Measurements from ENCODE around the gene POMGNT1. TPM values are rescaled to one million over a fixed set of nuclear protein-coding genes. Genes with fewer than 3 reads are reported as not detected.

The POMGNT1 gene
- total and polyA plus RNA-seq, 2 donors (not counting 3 experiments of a cell fraction or from before 2014, with no cell fraction given) = 64.4 to 67.5 TPM

DNA sequence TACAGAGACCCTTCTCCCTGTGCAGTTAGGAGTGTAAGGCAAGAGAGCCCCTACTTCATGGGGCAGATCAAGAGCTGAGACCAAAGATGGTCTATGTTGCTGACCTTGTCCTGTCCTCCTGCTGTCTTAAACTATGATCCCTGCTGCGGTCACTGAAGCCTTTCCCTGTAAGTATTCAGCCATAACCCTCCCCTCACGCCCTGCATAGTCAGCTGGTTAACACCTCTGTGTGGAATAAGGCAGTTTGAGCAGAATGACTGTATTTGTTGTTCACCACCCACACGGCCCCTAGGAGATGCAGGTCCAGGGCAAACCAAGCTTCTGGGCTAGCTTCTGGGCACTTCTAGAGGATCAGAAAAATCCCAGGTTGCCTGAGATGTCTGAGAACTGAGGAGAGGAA, 23.0 kb downstream of the POMGNT1 start:
- no peak for DNase-seq (ENCODE audit: low read depth, low spot score)
- no peaks in the 10 kb centered on the region for H3K9me1 ChIP-seq (replicated peaks; ENCODE audit: control insufficient read depth, extremely low read depth, insufficient read depth, low read length)
- no TSS peak for BruUV-seq (replicated peaks)
- peaks cover 0 to 2% of the 10 kb centered on the region in 2 experiments for H3K27me3 ChIP-seq (ENCODE audit: control insufficient read depth in 2 of 2, insufficient read depth in 2 of 2, low read length in 2 of 2)
- TF ChIP-seq POLR2AphosphoS5 (IDR thresholded peaks at IDR 0.05; ENCODE audit: insufficient read depth, low read depth, low read length) (no peak), EZH2 (IDR thresholded peaks at IDR 0.05; ENCODE audit: borderline replicate concordance, low read depth, low read length, severe bottlenecking) (no peak), MYC (IDR thresholded peaks at IDR 0.05; ENCODE audit: low read depth, low read length) (no peak), FOS (IDR thresholded peaks at IDR 0.05; ENCODE audit: borderline replicate concordance, insufficient read depth, low read length) (no peak), POLR2A (IDR thresholded peaks at IDR 0.05; ENCODE audit: low read depth, low read length) (no peak), GATA2 (IDR thresholded peaks at IDR 0.05; ENCODE audit: insufficient read depth, insufficient read length, low read depth, low read length) (no peak)
- TF ChIP-seq, protein P1, sequence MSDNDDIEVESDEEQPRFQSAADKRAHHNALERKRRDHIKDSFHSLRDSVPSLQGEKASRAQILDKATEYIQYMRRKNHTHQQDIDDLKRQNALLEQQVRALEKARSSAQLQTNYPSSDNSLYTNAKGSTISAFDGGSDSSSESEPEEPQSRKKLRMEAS (IDR thresholded peaks at IDR 0.05; ENCODE audit: insufficient read depth, insufficient read length) = no peak
- TF ChIP-seq, protein P2, sequence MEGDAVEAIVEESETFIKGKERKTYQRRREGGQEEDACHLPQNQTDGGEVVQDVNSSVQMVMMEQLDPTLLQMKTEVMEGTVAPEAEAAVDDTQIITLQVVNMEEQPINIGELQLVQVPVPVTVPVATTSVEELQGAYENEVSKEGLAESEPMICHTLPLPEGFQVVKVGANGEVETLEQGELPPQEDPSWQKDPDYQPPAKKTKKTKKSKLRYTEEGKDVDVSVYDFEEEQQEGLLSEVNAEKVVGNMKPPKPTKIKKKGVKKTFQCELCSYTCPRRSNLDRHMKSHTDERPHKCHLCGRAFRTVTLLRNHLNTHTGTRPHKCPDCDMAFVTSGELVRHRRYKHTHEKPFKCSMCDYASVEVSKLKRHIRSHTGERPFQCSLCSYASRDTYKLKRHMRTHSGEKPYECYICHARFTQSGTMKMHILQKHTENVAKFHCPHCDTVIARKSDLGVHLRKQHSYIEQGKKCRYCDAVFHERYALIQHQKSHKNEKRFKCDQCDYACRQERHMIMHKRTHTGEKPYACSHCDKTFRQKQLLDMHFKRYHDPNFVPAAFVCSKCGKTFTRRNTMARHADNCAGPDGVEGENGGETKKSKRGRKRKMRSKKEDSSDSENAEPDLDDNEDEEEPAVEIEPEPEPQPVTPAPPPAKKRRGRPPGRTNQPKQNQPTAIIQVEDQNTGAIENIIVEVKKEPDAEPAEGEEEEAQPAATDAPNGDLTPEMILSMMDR (IDR thresholded peaks at IDR 0.05; ENCODE audit: extremely low read depth in 1 of 2, insufficient read depth in 1 of 2, low read depth in 1 of 2, low read length in 2 of 2) = no peak
- H4K20me1 ChIP-seq (replicated peaks; ENCODE audit: control insufficient read depth, extremely low read depth, insufficient read depth, low read length) = no peaks in the 10 kb centered on the region
- intact Hi-C loops (cut with micrococcal nuclease) = no loop called here
- no peak overlapping the region for H3K4me3 ChIP-seq (replicated peaks in 1 of 3; ENCODE audit: insufficient read depth in 1 of 3, low read depth in 1 of 3, low read length in 3 of 3)
- H3K9ac ChIP-seq (replicated peaks; ENCODE audit: extremely low read depth, insufficient read depth, low read length) = no peak overlapping the region
- H2AFZ ChIP-seq (ENCODE audit: low read depth, low read length) = no peak overlapping the region
- CTCF ChIA-PET = interaction anchor here (1.0 kb wide), 1 partner anchor 136 kb away, joined by 4 read pairs; no protein-coding TSS in a partner anchor
- POLR2A ChIA-PET = no interaction called here
- no peak overlapping the region for H3K27ac ChIP-seq (ENCODE audit: insufficient read depth, low read depth, low read length)
- no peaks in the 10 kb centered on the region for H3K36me3 ChIP-seq (ENCODE audit: control insufficient read depth in 2 of 2, extremely low read depth in 1 of 2, insufficient read depth in 2 of 2, low read length in 2 of 2)
- no peak for FAIRE-seq
- dilution Hi-C loops (cut with MboI; ENCODE audit: extremely low pct_ligation_motif_present, low sequenced_read_pairs) = loop anchor here (25.0 kb wide), 1 partner anchor 138 kb away; no protein-coding TSS in a partner anchor
- H3K9me3 ChIP-seq (replicated peaks; ENCODE audit: control insufficient read depth, insufficient read depth, low read length) = no peaks in the 10 kb centered on the region
- peaks cover 7% of the 10 kb centered on the region for H3K4me1 ChIP-seq (ENCODE audit: control insufficient read depth, extremely low read depth, insufficient read depth, low read length)
- no peaks in the 10 kb centered on the region for H3K79me2 ChIP-seq (ENCODE audit: control insufficient read depth, insufficient read depth, low read length)
- no peak overlapping the region for H3K4me2 ChIP-seq (ENCODE audit: insufficient read depth, low read length)
